GM23338 (cell line): ENCODE results near the gene RPS6KC1. TPM values are rescaled to one million over a fixed set of nuclear protein-coding genes. Genes with fewer than 3 reads are reported as not detected.

Experiments
- ATAC-seq: fragments of 200-7000 bp; cut with Tn5 transposase; 3 replicates; pipeline ENCODE4 v1.9.1; 2020
- DNase-seq: peaks from one replicate; pipeline ENCODE4 v3.0.0-alpha.2; 2015; ENCODE audit warnings: low spot score
- H2AFZ ChIP-seq: fragments of 200-600 bp; sonication (generic); 2 replicates; pipeline ENCODE4 v1.8.0; 2016; ENCODE audit warnings: antibody characterized with exemption, mild to moderate bottlenecking, moderate library complexity
- H3F3A ChIP-seq: fragments of 200-600 bp; sonication (generic); replicated peaks from 2 replicates; pipeline ENCODE4 v1.8.0; 2017; ENCODE audit warnings: antibody characterized with exemption, mixed run types, low read depth
- H3K27ac ChIP-seq: fragments of 200-600 bp; sonication (generic); 2 replicates; pipeline ENCODE4 v1.6.1; 2016; ENCODE audit warnings: low read depth
- H3K27me3 ChIP-seq: fragments of 200-600 bp; sonication (generic); 2 replicates; pipeline ENCODE4 v1.8.0; 2016; ENCODE audit warnings: mild to moderate bottlenecking, mixed run types, moderate library complexity; ENCODE audit not compliant: insufficient read depth
- H3K36me3 ChIP-seq: fragments of 200-600 bp; sonication (generic); 2 replicates; pipeline ENCODE4 v1.8.0; 2016; ENCODE audit warnings: mild to moderate bottlenecking; ENCODE audit not compliant: insufficient read depth
- H3K4me1 ChIP-seq: fragments of 200-600 bp; sonication (generic); 2 replicates; pipeline ENCODE4 v1.8.0; 2016; ENCODE audit warnings: mild to moderate bottlenecking, moderate library complexity; ENCODE audit not compliant: insufficient read depth
- H3K4me2 ChIP-seq: fragments of 200-600 bp; sonication (generic); 2 replicates; pipeline ENCODE4 v1.7.1; 2017; ENCODE audit warnings: mixed run types
- H3K4me3 ChIP-seq: fragments of 200-600 bp; sonication (generic); 2 replicates; pipeline ENCODE4 v1.6.1; 2016; ENCODE audit warnings: mixed run types
- H3K79me2 ChIP-seq: fragments of 200-600 bp; sonication (generic); replicated peaks from 2 replicates; pipeline ENCODE4 v1.8.0; 2017; ENCODE audit warnings: mild to moderate bottlenecking; ENCODE audit not compliant: insufficient read depth
- H3K9me2 ChIP-seq: fragments of 200-600 bp; sonication (generic); 2 replicates; pipeline ENCODE4 v1.8.0; 2017; ENCODE audit not compliant: insufficient read depth
- H4K20me1 ChIP-seq: fragments of 200-600 bp; sonication (generic); replicated peaks from 2 replicates; pipeline ENCODE4 v1.8.0; 2017; ENCODE audit warnings: mild to moderate bottlenecking; ENCODE audit not compliant: insufficient read depth
- H3K27ac Mint-ChIP-seq: 2 replicates; pipeline ENCODE4 v1.8.0; 2020; ENCODE audit warnings: inconsistent platforms, mild to moderate bottlenecking, moderate library complexity, mixed read lengths
- H3K27me3 Mint-ChIP-seq: 3 replicates; pipeline ENCODE4 v1.8.0; 2022; ENCODE audit warnings: low read depth, mild to moderate bottlenecking, moderate library complexity, mixed read lengths, inconsistent platforms; ENCODE audit not compliant: insufficient read depth, poor library complexity
- H3K36me3 Mint-ChIP-seq: 3 replicates; pipeline ENCODE4 v1.8.0; 2021; ENCODE audit warnings: low read depth, mild to moderate bottlenecking, inconsistent platforms, moderate library complexity, mixed read lengths
- H3K4me1 Mint-ChIP-seq: 3 replicates; pipeline ENCODE4 v1.8.0; 2020; ENCODE audit warnings: mild to moderate bottlenecking, inconsistent platforms, mixed read lengths
- H3K4me3 Mint-ChIP-seq: 3 replicates; pipeline ENCODE4 v1.8.0; 2021; ENCODE audit warnings: moderate library complexity, mild to moderate bottlenecking, inconsistent platforms, mixed read lengths
- H3K9me3 Mint-ChIP-seq: 3 replicates; pipeline ENCODE4 v1.8.0; 2020; ENCODE audit warnings: moderate library complexity, mild to moderate bottlenecking, inconsistent platforms, mixed read lengths
- CREB1 ChIP-seq: fragments of 250-450 bp; sonication (Bioruptor Pico); IDR thresholded peaks from 2 replicates; pipeline ENCODE4 v1.5.0; 2020; ENCODE audit warnings: low read depth, mild to moderate bottlenecking, moderate library complexity
- CTCF ChIP-seq, 2 experiments: fragments of 200-600 bp in 1 of 2; sonication (generic) in 1 of 2; conservative IDR thresholded peaks; 2 replicates each; pipeline versions ENCODE4 v1.5.1 to v1.6.1; 2016 to 2017; ENCODE audit warnings: antibody characterized with exemption in 2 of 2, low read depth in 2 of 2, mild to moderate bottlenecking in 2 of 2, moderate library complexity in 1 of 2
- ETS1 ChIP-seq: IDR thresholded peaks from 2 replicates; pipeline ENCODE4 v1.6.1; 2016; ENCODE audit warnings: antibody characterized with exemption
- EZH2 ChIP-seq: fragments of 200-600 bp; sonication (generic); IDR thresholded peaks from one replicate; pipeline ENCODE4 v1.8.0; 2017; ENCODE audit warnings: antibody characterized with exemption, mild to moderate bottlenecking, low read depth; ENCODE audit not compliant: unreplicated experiment
- EZH2phosphoT487 ChIP-seq: fragments of 200-600 bp; sonication (generic); IDR thresholded peaks from one replicate; pipeline ENCODE4 v1.8.1; 2018; ENCODE audit warnings: antibody characterized with exemption; ENCODE audit not compliant: unreplicated experiment
- JUNB ChIP-seq: IDR thresholded peaks from one replicate; pipeline ENCODE4 v1.6.1; 2016; ENCODE audit warnings: antibody characterized with exemption; ENCODE audit not compliant: unreplicated experiment
- NANOG ChIP-seq: IDR thresholded peaks from 2 replicates; pipeline ENCODE4 v1.6.1; 2016; ENCODE audit warnings: antibody characterized with exemption, borderline replicate concordance
- POLR2AphosphoS5 ChIP-seq: IDR thresholded peaks from 2 replicates; pipeline ENCODE4 v1.6.1; 2016; ENCODE audit warnings: antibody characterized with exemption, low read depth
- STAT1 ChIP-seq: IDR thresholded peaks from one replicate; pipeline ENCODE4 v1.6.1; 2016; ENCODE audit warnings: antibody characterized with exemption; ENCODE audit not compliant: unreplicated experiment
- ZNF114 ChIP-seq: fragments of 250-450 bp; sonication (Bioruptor Pico); IDR thresholded peaks from 2 replicates; pipeline ENCODE4 v1.5.0; 2020; ENCODE audit warnings: mild to moderate bottlenecking, moderate library complexity
- ZNF331 ChIP-seq: fragments of 250-450 bp; sonication (Bioruptor Pico); IDR thresholded peaks from 2 replicates; pipeline ENCODE4 v1.5.0; 2020; ENCODE audit warnings: low read depth, mild to moderate bottlenecking, moderate library complexity
- ZNF462 ChIP-seq: fragments of 250-450 bp; sonication (Bioruptor Pico); IDR thresholded peaks from 2 replicates; pipeline ENCODE4 v1.5.0; 2020; ENCODE audit warnings: mild to moderate bottlenecking, moderate library complexity
- polyA plus RNA-seq: library from polyadenylated mRNA; unstranded; fragments of >200 nt; fragmentation: Nextera tagmentation; extraction: Ambion mirVana; gene quantifications from 2 replicates; pipeline ENCODE4 v1.2.1, GENCODE V29; 2016
- total RNA-seq: library from RNA; depleted of rRNA; stranded (reverse); fragments of >200 nt; shearing (Covaris generic); gene quantifications from 2 replicates; pipeline ENCODE4 v1.2.3, GENCODE V29; 2014
- TF ChIP-seq, protein P1 (sequence below): IDR thresholded peaks from one replicate; pipeline ENCODE4 v1.6.1; 2018; ENCODE audit warnings: antibody characterized with exemption; ENCODE audit not compliant: unreplicated experiment

Gene RPS6KC1
- total and polyA plus RNA-seq, 2 experiments from 2014 or later, result 7.9 to 24.9 TPM

- H3K27me3 ChIP-seq, result no peaks in the 10 kb centered on the region
- Mint-ChIP-seq H3K36me3 (no peaks in the 10 kb centered on the region), H3K4me1 (peaks cover 10% of the 10 kb centered on the region), H3K4me3 (no peak overlapping the region), H3K9me3 (no peaks in the 10 kb centered on the region), H3K27me3 (no peaks in the 10 kb centered on the region), H3K27ac (no peak overlapping the region)
- H3K27ac ChIP-seq, result no peak overlapping the region
- no peaks in the 10 kb centered on the region for H3K79me2 ChIP-seq
- no peaks in the 10 kb centered on the region for H3K36me3 ChIP-seq
- H2AFZ ChIP-seq, result no peak overlapping the region
- no peak overlapping the region for H3K4me3 ChIP-seq
- TF ChIP-seq JUNB, result no peak
- no peak for TF ChIP-seq POLR2AphosphoS5
- no peak for TF ChIP-seq ETS1
- TF ChIP-seq NANOG, result no peak
- TF ChIP-seq CREB1 (CRISPR knock-in tag), result no peak
- TF ChIP-seq, protein P1, sequence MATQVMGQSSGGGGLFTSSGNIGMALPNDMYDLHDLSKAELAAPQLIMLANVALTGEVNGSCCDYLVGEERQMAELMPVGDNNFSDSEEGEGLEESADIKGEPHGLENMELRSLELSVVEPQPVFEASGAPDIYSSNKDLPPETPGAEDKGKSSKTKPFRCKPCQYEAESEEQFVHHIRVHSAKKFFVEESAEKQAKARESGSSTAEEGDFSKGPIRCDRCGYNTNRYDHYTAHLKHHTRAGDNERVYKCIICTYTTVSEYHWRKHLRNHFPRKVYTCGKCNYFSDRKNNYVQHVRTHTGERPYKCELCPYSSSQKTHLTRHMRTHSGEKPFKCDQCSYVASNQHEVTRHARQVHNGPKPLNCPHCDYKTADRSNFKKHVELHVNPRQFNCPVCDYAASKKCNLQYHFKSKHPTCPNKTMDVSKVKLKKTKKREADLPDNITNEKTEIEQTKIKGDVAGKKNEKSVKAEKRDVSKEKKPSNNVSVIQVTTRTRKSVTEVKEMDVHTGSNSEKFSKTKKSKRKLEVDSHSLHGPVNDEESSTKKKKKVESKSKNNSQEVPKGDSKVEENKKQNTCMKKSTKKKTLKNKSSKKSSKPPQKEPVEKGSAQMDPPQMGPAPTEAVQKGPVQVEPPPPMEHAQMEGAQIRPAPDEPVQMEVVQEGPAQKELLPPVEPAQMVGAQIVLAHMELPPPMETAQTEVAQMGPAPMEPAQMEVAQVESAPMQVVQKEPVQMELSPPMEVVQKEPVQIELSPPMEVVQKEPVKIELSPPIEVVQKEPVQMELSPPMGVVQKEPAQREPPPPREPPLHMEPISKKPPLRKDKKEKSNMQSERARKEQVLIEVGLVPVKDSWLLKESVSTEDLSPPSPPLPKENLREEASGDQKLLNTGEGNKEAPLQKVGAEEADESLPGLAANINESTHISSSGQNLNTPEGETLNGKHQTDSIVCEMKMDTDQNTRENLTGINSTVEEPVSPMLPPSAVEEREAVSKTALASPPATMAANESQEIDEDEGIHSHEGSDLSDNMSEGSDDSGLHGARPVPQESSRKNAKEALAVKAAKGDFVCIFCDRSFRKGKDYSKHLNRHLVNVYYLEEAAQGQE, result no peak
- no peak for TF ChIP-seq ZNF462 (CRISPR knock-in tag)
- TF ChIP-seq STAT1, result no peak
- no peak for TF ChIP-seq EZH2
- no peak for TF ChIP-seq ZNF331
- TF ChIP-seq ZNF114, result no peak
- TF ChIP-seq EZH2phosphoT487, result no peak
- TF ChIP-seq CTCF (conservative IDR thresholded peaks at IDR 0.05; ENCODE audit: low read depth in 2 of 2), result no peak
- H3K4me2 ChIP-seq, result no peak overlapping the region
- no peaks in the 10 kb centered on the region for H3K9me2 ChIP-seq
- no peaks in the 10 kb centered on the region for H3F3A ChIP-seq
- H3K4me1 ChIP-seq, result no peaks in the 10 kb centered on the region
- ATAC-seq (no peak), DNase-seq (no peak)
- no peaks in the 10 kb centered on the region; the same call in 1 of the 2 replicates for H4K20me1 ChIP-seq
Measured at GRCh38 chr1:213264531-213264930, 213.5 kb downstream of the RPS6KC1 start.
